ENCODE data around the gene OLIG2.

The OLIG2 gene

GRCh38 chr21:33026878-33027400 lies 1.2 kb downstream of the OLIG2 start:
- H3K4me2 ChIP-seq (ENCODE audit: low read depth, low read length, poor library complexity, severe bottlenecking) = no peak overlapping the region
- no peak overlapping the region for H3K4me3 ChIP-seq (ENCODE audit: low read length, poor library complexity, severe bottlenecking)
- H3K27me3 ChIP-seq (ENCODE audit: insufficient read depth, low read length, poor library complexity, severe bottlenecking) = no peaks in the 10 kb centered on the region
- no peaks in the 10 kb centered on the region for H3K9me3 ChIP-seq (ENCODE audit: insufficient read depth, low read depth, low read length)
- H3K36me3 ChIP-seq (ENCODE audit: insufficient read depth, low read length) = no peaks in the 10 kb centered on the region
- no peaks in the 10 kb centered on the region for H3F3A ChIP-seq (ENCODE audit: low read depth)
- H3K79me2 ChIP-seq (ENCODE audit: insufficient read depth, low read length) = no peaks in the 10 kb centered on the region
- H3K9me2 ChIP-seq (replicated peaks; ENCODE audit: low read depth, low read length) = no peaks in the 10 kb centered on the region
- no peak overlapping the region for H3K9ac ChIP-seq (ENCODE audit: low read depth, low read length, poor library complexity, severe bottlenecking)
- H2AFZ ChIP-seq (ENCODE audit: low read length) = no peak overlapping the region
- H4K20me1 ChIP-seq (ENCODE audit: insufficient read depth, low read length, poor library complexity, severe bottlenecking) = no peaks in the 10 kb centered on the region
- TF ChIP-seq, protein P1, sequence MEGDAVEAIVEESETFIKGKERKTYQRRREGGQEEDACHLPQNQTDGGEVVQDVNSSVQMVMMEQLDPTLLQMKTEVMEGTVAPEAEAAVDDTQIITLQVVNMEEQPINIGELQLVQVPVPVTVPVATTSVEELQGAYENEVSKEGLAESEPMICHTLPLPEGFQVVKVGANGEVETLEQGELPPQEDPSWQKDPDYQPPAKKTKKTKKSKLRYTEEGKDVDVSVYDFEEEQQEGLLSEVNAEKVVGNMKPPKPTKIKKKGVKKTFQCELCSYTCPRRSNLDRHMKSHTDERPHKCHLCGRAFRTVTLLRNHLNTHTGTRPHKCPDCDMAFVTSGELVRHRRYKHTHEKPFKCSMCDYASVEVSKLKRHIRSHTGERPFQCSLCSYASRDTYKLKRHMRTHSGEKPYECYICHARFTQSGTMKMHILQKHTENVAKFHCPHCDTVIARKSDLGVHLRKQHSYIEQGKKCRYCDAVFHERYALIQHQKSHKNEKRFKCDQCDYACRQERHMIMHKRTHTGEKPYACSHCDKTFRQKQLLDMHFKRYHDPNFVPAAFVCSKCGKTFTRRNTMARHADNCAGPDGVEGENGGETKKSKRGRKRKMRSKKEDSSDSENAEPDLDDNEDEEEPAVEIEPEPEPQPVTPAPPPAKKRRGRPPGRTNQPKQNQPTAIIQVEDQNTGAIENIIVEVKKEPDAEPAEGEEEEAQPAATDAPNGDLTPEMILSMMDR (conservative IDR thresholded peaks at IDR 0.05; ENCODE audit: low read length) = no peak
- TF ChIP-seq EZH2phosphoT487 (IDR thresholded peaks at IDR 0.05; ENCODE audit: borderline replicate concordance) = no peak
- peaks cover 18% of the 10 kb centered on the region for H3K4me1 ChIP-seq (ENCODE audit: insufficient read depth, low read length, poor library complexity, severe bottlenecking)

DNA sequence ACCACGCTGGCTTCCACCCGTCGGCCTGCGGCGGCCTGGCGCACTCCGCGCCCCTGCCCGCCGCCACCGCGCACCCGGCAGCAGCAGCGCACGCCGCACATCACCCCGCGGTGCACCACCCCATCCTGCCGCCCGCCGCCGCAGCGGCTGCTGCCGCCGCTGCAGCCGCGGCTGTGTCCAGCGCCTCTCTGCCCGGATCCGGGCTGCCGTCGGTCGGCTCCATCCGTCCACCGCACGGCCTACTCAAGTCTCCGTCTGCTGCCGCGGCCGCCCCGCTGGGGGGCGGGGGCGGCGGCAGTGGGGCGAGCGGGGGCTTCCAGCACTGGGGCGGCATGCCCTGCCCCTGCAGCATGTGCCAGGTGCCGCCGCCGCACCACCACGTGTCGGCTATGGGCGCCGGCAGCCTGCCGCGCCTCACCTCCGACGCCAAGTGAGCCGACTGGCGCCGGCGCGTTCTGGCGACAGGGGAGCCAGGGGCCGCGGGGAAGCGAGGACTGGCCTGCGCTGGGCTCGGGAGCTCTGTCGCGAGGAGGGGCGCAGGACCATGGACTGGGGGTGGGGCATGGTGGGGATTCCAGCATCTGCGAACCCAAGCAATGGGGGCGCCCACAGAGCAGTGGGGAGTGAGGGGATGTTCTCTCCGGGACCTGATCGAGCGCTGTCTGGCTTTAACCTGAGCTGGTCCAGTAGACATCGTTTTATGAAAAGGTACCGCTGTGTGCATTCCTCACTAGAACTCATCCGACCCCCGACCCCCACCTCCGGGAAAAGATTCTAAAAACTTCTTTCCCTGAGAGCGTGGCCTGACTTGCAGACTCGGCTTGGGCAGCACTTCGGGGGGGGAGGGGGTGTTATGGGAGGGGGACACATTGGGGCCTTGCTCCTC lies 1.9 kb downstream of the OLIG2 start:
- H4K20me1 ChIP-seq (ENCODE audit: insufficient read depth, low read length, poor library complexity, severe bottlenecking) = no peaks in the 10 kb centered on the region
- H3K4me3 ChIP-seq (ENCODE audit: low read length, poor library complexity, severe bottlenecking) = no peak overlapping the region
- H3K9ac ChIP-seq (ENCODE audit: low read depth, low read length, poor library complexity, severe bottlenecking) = no peak overlapping the region
- H3K27me3 ChIP-seq (ENCODE audit: insufficient read depth, low read length, poor library complexity, severe bottlenecking) = no peaks in the 10 kb centered on the region
- H3F3A ChIP-seq (ENCODE audit: low read depth) = no peaks in the 10 kb centered on the region
- no peaks in the 10 kb centered on the region for H3K79me2 ChIP-seq (ENCODE audit: insufficient read depth, low read length)
- H3K9me2 ChIP-seq (replicated peaks; ENCODE audit: low read depth, low read length) = no peaks in the 10 kb centered on the region
- no peaks in the 10 kb centered on the region for H3K9me3 ChIP-seq (ENCODE audit: insufficient read depth, low read depth, low read length)
- TF ChIP-seq, protein P1 (conservative IDR thresholded peaks at IDR 0.05; ENCODE audit: low read length) = no peak
- no peak for TF ChIP-seq EZH2phosphoT487 (IDR thresholded peaks at IDR 0.05; ENCODE audit: borderline replicate concordance)
- peaks cover 18% of the 10 kb centered on the region for H3K4me1 ChIP-seq (ENCODE audit: insufficient read depth, low read length, poor library complexity, severe bottlenecking)
- H2AFZ ChIP-seq (ENCODE audit: low read length) = no peak overlapping the region
- no peaks in the 10 kb centered on the region for H3K36me3 ChIP-seq (ENCODE audit: insufficient read depth, low read length)
- no peak overlapping the region for H3K4me2 ChIP-seq (ENCODE audit: low read depth, low read length, poor library complexity, severe bottlenecking)

GRCh38 chr21:33028287-33028670 lies 2.5 kb downstream of the OLIG2 start:
- Histone ChIP-seq H3K4me1 (ENCODE audit: insufficient read depth, low read length, poor library complexity, severe bottlenecking) (peaks cover 18% of the 10 kb centered on the region), H3K9me2 (replicated peaks; ENCODE audit: low read depth, low read length) (no peaks in the 10 kb centered on the region), H3K4me3 (ENCODE audit: low read length, poor library complexity, severe bottlenecking) (no peak overlapping the region), H3K36me3 (ENCODE audit: insufficient read depth, low read length) (no peaks in the 10 kb centered on the region), H3K27me3 (ENCODE audit: insufficient read depth, low read length, poor library complexity, severe bottlenecking) (no peaks in the 10 kb centered on the region), H2AFZ (ENCODE audit: low read length) (no peak overlapping the region), H3K9me3 (ENCODE audit: insufficient read depth, low read depth, low read length) (no peaks in the 10 kb centered on the region), H3F3A (ENCODE audit: low read depth) (no peaks in the 10 kb centered on the region), H3K4me2 (ENCODE audit: low read depth, low read length, poor library complexity, severe bottlenecking) (no peak overlapping the region), H4K20me1 (ENCODE audit: insufficient read depth, low read length, poor library complexity, severe bottlenecking) (no peaks in the 10 kb centered on the region), H3K79me2 (ENCODE audit: insufficient read depth, low read length) (no peaks in the 10 kb centered on the region), H3K9ac (ENCODE audit: low read depth, low read length, poor library complexity, severe bottlenecking) (no peak overlapping the region)
- TF ChIP-seq, protein P1 (conservative IDR thresholded peaks at IDR 0.05; ENCODE audit: low read length) = no peak
- no peak for TF ChIP-seq EZH2phosphoT487 (IDR thresholded peaks at IDR 0.05; ENCODE audit: borderline replicate concordance)
